Activated CD8-positive, alpha-beta memory T cell treated with anti-CD3 and anti-CD28 coated beads, Interleukin-2, amount 50 U/mL, for 1 hour (primary cell): ENCODE results near the gene PTCD1.
"Not testable (repeated sequence)": the region's sequence is repeated elsewhere in the genome, so short reads cannot be mapped to it uniquely, and the experiment has no call there.

Experiments
- DNase-seq: peaks from one replicate; pipeline ENCODE4 v3.0.0-alpha.2; 2020; ENCODE audit errors: extremely low read depth

The PTCD1 gene

DNA sequence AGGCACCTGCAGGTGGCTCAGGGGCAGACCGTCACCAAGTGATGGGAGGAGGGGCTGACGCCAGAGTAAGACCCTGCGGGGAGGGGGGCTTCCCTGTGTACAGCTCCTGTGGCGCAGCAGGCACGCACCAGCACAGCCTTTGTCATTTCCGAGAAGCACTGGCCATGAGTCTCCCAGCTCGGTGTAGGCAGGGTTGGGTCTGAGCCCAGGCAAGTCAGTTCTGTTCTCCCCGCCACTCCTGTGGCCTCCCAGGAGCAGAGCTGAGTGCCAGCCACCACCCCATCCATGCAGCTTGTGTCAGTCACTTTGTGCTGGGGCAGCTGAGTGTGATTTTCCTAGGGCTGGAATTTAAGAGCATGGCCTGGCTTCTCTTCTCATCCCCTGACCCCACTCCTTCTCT lies 13.3 kb upstream of the PTCD1 start:
- DNase-seq: no peak

DNA sequence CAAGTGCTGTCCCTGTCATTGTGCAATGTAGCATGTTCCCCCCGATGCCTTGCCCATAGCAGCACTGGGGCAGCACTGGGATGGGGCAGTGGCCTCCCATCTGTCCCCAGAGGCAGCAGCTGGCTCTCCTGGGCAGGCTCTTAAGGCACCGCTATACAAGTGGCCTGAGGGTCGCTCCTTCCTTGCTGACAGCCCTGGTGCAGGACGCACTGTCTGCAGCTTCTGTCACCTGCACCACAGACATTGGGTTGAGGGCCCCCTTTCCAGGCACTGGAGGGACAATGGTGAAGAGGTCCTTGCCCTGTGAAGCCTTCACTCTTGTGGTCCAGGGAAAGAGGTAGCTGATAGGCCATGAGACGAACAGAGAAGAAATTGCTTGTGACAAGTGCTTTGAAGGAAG lies 10.7 kb upstream of the PTCD1 start:
- DNase-seq: no peak

DNA sequence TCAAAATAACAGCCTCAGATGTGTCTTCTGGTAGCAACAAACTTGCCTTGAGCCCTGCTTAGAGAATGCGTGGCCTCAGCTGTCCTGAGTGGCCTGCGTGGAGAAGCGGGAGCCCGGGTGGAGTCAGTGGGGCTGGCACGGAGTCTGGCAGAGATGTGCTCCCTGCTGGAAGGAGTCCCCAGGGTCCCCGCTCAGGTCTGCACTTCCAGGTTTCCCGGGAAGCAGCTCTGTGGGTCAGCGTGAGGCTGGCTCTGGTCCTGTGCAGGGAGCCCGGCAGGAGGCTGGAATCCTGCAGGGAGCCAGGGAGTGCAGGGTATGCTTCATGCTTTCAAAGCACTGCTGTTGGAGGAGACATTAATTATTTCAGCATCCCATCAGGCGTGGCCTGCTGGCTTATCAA lies 10.3 kb upstream of the PTCD1 start:
- DNase-seq: no peak

DNA sequence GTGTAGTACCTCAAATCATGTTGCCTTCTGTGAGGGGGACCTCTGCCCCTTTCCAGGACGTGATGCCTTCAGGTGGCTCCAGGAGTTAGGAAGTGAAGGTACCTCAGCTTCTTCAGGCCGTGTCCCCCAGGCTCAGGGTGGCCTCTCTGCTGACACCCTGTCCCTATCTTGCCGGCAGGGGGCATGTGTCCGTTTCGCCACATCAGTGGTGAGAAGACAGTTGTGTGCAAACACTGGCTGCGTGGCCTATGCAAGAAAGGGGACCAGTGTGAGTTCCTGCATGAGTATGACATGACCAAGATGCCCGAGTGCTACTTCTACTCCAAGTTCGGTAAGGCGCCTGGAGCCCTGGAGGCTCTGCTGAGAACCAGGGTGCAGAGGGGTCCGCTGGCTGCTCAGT lies 9.3 kb upstream of the PTCD1 start:
- no peak for DNase-seq

DNA sequence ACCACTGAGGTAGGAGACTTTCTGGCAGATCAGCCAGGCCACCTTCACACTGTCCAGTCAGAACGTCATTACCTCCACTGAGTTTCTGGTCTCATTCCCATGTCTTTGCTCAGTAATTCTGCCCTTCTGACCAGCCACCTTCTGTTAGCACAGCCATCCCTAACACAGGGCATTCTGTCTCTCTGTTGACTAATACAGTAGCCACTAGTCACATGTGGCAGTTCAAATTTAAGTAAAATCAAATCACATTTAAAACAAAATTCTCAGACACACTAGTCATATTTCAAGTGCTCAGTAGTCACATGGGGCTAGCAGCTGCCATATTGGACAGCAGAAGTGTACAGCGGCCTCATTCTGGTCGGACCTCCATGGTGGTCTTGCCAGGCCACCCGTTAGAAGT lies 7.5 kb upstream of the PTCD1 start:
- DNase-seq: no peak

DNA sequence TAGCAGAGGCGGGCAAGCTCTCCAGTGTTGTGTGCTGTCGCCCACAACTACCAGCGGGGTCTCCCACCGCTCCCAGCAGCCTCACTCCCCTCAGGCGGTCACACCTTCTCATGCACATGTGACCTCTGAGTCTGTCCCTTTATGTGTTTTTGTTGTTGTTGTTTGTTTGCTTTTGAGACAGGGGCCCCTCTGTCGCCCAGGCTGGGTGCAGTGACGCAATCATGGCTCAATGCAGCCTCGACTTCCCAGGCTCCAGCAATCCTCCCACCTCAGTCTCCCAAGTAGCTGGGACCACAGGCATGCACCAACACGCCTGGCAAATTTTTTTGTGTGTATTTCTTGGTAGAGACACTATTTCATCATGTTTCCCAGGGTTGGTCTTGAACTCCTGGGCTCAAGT lies 1.6 kb upstream of the PTCD1 start:
- no peak for DNase-seq

DNA sequence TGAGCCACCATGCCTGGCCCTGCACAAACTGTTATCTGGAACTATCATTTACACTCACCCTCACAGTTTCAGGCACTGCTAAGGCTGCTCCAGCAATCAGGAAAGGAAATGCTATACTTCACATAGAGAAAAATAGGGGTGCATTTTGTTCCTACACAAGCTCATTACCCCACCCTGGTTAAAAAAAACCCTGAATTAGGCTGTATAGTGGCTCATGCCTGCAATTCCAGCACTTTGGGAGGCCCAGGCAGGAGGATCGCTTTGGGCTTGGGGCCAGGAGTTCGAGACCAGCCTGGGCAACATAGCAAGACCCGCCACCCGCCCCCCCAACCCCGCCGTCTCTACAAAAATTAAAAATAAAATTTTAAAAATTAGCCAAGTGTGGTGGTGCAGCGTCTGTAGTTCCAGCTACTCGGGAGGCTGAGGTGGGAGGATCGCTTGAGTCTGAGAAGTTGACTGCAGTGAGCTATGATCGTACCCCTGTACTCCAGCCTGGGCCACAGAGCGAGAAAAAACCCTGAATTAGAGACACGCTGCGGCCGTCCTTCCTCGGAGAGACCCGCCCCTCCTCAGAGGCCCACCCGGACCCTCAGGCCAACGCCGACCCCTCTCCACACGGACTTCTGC lies 539 bp downstream of the PTCD1 start:
- no peak for DNase-seq

DNA sequence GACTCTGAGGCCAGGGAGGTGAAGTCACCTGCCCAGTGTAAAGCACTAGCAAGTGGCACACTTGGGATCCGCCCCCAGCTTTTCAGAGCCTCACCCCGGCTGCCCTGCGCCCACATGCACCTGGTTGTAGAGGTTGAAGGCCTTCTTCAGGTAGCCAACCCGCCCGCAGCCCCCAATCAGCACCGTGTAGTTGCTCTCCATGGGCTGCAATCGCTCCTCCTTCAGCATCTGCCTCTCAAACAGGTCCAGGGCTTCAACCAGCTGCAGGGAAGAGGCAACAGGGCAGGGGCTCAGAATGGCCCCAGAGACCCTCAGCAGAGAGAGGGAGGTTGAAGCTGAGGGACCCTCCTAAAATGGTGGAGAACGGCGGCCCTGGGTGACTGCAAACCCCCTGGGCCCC lies 5.4 kb downstream of the PTCD1 start:
- DNase-seq: no peak

DNA sequence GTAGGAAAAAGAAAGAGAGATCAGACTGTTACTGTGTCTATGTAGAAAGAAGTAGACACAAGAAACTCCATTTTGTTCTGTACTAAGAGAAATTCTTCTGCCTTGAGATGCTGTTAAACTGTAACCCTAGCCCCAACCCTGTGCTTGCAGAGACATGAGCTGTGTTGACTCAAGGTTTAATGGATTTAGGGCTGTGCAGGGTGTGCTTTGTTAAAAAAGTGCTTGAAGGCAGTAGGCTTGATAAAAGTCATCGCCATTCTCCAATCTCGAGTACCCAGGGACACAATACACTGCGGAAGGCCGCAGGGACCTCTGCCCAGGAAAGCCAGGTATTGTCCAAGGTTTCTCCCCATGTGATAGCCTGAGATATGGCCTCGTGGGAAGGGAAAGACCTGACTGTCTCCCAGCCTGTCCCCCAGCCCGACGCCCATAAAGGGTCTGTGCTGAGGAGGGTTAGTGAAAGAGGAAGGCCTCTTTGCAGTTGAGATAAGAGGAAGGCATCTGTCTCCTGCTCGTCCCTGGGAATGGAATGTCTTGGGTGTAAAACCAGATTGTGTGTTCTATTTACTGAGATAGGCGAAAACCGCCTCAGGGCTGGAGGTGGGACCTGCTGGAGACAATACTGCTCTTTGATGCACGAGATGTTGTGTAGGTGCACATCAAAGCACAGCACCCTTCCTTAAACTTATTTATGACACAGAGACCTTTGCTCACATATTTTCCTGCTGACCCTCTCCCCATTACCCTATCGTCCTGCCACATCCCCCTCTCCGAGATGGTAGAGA lies 6.7 kb downstream of the PTCD1 start:
- not testable (repeated sequence) for DNase-seq

DNA sequence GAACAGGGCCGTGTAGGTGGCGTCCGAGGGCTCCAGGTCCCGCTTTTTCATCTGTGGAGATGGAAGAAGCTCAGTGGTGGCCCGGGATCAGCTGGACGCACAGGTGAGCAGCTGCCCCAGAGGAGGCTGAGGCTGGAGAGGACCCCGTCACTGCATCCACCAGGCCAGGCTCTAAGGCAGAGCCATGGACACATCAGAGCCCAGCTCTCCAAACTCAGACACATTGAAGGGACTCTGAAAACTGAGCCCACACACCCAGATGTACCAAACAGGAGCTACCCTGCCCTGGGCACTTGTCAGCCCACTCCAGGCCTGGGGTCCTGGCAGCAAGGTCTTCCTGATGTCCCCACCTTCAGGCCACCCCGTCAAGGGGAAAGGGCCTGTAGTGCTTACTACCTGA lies 8.8 kb downstream of the PTCD1 start:
- no peak for DNase-seq

DNA sequence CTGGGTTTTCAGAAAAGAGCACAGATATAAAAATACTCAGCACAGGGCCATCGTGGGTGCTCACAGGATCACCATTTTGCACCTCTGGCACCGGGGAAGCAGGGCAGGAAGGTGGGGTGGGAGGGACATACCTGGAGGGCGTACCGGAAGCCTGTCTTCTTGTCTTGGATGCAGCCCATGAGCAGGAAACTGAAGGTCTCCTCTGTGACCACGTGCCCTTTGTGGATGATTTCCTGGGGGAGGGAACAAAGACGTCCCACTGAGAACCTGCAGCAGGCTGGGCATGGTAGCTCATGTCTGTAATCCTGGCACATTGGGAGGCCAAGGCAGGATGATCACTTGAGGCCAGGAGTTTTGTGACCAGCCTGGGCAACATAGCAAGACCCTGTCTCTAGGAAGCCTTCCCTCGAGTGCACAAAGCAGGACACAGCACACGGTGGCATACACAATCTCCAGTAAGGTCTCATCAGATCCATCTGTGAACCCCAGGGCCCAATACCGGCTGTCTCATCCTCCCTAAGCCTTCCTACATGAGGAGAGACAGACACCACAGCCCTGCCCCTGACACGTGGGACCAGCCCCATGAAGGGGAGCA lies 9.5 kb downstream of the PTCD1 start:
- no peak for DNase-seq

DNA sequence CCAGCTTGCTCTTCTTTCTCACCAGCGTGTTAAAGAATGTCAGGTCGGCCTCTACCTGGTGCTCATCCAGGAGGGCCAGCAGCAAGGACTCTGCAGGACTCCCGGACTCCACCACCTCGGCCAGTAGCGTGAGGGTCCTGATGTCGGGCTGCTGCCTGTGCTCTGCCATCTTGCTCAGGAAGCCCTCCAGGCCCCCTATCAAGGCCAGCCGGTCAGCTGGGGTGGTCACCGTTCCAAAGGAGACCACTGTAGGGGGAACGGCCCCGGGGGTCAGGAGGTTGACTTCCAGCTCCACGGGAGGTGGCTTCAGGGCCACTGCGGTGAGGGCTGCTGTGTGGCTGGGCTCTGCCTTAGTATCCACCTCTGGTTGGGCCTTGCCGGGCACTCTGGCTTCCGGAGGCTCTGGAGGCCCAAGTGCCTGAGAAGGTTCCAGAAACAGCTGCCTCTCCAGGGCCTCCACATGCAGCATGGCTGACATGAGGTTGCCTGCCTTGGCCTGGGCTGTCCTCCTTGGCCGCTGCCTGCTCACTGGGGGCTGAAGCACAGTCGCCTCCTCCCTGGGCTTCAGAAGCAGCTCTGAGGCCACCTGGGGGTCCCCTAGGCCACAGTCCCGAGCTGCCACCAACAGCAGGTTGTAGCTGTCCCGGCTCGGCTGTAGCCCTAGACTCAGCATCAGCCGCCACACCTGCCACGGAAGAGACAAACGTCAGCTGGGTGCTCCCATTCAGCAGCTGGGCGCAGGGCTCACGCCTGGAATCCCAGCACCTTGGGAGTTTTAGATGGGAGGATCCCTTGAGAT lies 13.5 kb downstream of the PTCD1 start:
- no peak for DNase-seq

DNA sequence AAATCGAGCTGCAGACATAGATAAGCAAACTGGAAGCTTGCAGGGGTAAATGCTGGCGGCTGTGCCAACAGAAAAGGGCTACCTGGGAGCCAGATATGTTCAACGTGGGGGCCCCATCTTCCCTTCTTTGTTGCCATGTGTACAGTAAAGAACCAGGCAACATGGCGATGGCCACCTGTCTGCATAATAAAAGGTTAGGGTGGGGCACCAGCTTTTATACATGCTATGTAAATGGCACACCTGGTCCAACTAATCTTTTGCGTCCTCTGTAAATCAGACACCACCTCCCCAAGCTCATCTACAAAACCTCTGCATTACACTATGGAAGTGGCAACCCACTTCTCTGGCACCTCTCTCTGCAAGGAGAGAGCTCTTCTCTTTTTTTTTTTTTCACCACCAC lies 16.0 kb downstream of the PTCD1 start:
- DNase-seq: no peak

DNA sequence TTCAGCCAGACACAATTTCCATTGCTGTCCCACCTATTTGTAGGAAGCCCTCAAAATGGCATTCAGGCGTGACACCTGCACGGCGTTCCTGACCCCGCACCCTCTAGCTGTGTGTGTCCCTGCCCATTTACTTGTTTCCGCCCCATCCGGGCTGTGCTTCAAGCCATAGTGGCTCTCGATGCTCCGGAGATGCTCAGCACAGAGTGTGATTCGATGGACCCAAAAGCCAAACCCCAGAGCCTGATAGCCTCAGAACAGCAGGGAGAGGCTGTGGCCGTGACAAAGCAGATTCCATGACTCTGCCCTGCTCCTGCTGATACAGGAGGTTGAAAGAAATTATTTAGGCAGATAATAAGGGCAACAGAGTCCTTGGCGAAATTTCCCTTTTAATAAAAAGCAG lies 16.4 kb downstream of the PTCD1 start:
- DNase-seq: no peak

DNA sequence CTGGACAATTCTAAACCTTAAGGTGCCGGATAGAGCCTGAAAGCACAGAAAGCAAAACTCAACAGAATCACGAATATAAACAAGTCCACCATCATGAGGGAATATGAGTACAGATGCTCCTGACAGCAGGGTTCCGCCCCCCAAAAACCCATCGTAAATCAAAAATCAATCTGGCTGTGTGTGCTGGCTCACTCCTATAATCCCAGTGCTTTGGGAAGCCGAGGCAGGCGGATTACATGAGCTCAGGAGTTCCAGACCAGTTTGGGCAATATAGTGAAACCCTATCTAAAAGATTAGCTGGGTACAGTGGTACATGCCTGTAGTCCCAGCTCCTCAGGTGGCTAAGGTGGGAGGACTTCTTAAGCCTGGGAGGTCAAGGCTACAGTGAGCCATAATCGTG lies 17.6 kb downstream of the PTCD1 start:
- DNase-seq: no peak

DNA sequence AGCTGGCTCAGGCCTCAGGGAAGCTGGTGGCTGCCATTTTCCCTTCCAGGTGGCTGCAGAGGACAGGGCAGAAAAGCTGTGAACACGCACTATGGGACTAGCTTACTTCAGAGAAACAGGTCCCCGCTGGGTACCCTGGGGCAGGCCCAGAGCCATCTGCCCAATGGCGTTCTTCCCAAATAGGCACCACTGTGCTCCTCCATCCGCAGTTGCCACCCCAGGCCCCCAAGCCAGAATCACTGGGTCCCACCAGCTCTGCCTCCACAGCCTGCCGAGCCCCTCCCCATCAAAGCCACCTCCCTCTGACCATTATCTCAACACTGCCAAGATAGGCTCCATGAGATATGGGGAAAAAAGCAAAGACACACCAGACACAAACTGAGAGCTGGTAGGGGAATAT lies 18.4 kb downstream of the PTCD1 start:
- DNase-seq: no peak

DNA sequence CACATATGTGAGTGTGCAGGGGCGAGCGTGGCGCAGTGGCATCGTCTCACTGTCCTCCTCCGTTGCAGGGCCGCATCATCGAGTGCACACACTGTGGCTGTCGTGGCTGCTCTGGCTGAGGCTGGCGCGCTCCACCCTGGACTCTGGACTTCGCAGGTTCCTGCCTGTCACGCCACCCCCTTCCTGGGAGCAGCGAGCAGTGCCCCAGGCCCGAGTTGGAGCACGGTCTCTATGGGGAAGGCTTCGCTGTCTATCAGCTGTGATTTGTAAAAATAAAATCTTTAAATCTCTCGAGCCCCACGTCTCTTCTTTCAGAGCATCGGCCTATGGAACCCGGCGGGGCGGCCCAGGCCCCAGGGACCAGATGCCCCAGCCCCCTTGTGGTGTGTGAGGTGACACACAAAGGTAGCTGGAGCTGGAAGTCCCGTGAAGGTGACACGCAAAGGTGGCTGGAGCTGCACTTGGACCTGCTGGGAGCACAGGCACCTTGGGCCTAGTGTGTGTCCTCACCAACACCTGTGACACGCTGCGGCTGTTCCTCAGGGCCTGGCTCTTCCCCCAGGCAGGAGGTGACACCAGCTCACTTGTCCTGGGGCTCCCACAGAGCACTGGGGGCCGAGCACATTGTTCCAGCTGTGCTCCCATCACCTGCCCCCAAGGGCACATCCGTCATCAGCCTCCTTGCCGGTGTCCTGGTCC lies 19.1 kb downstream of the PTCD1 start:
- no peak for DNase-seq

DNA sequence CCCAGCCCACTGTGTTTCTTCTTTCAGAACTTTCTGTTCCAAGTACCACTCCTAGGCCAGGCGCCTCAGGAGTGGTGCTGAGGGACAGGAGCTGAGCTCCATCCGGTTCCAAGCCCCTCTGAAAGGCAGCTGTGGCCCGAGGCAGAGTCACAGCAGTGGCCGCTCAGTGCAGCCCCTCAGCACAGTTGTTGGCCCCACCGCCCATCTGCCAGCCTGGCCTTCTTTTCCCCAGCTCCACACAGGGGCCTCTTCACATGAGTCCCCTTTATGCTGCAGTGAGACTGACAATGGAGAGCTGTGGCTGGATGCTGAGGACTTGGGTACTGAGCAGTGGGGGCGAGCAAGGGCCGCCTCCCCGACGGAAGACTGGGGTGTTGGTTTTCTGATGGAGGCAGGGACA lies 20.3 kb downstream of the PTCD1 start:
- no peak for DNase-seq

DNA sequence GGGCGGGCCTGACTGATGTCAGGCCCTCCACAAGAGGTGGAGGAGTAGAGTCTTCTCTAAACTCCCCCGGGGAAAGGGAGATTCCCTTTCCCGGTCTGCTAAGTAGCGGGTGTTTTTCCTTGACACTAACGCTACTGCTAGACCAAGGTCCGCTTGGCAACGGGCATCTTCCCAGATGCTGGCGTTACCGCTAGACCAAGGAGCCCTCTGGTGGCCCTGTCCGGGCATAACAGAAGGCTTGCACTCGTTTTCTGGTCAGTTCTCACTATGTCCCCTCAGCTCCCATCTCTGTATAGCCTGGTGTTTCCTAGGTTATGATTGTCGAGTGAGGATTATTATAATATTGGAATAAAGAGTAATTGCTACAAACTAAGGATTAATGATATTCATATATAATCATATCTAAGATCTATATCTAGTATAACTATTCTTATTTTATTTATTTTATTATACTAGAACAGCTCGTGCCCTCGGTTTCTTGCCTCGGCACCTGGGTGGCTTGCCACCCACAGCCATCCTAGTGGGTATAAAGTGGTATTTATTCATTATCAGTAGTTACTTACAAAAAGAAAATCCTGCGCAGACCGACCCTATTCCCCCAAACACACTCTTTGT lies 23.0 kb downstream of the PTCD1 start:
- not testable (repeated sequence) for DNase-seq

DNA sequence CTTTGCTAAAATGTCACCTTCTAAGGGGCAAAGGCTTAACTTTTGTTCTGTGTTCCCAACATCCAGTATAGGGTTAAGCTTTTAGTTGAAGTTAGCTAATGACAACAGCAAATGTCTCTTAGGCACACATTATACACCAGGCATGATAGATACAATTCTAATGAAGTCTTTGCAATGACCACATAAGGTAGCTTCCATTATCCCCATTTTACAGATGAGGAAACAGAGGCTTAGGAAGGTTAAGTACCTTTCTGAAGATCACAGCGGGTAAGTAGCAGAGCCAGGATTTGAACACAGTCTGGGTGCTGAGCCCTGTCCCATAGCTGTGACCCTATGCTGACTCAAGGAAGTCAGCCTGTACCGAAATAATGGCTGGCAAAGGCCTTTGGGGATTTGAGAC lies 28.0 kb downstream of the PTCD1 start:
- no peak for DNase-seq

DNA sequence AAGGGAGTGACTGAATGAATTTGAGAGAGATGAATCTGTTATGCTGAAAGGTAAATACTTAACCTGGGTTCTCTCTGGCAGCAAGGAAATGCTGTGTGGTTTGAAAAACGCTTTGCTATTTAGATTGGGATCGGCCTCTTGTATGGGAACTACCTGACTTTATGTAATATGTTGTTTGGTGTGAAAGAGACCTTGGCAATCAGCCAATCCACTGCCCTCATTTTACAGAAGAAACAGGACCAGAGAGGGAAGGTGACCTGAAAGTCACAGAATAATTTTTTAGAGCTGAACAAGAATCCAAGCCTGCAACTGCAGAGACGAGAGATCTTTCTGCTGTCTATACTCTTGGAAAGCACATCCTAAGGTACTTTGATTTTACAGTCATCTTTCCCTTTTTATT lies 28.8 kb downstream of the PTCD1 start:
- no peak for DNase-seq

DNA sequence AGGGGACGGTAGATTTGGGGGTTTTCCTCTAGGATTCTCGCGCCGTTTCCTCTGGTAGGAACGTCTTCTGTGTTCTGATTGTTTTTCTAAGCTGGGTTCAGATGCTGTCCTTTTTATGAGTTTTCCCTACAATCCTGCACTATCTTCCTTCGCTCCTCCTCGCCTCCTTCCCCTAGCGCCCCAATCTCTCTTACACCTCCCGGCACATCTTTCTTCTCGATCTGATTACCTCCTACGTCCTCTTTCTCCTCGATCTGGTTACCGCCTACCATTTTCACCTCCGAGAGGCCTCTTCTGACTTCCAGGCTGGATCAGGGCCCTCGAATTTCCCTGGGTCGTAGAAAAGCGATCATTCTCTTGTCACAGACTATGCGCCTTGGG lies 29.4 kb downstream of the PTCD1 start:
- no peak for DNase-seq
